ENCODE results near the gene PCDH17.

The PCDH17 gene

DNA sequence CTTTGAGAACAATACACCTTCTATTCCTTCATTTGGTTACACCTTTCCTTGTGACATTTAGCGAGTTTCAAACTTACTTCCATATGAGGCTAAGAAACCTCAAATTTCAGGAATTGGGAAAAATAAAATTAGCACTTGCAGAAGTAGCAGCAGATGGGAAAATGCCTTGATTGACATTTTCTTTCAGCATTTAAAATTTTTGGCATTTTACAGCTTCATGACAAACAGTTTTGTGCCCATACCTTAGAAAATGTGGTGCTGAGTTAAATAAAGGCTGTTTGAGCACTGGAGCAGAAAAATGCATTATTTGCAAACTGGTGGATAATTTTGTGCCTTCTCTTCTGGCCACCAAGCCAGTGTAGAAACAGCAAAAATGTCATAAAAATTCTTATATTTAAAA, 95.4 kb downstream of the PCDH17 start:
- TF ChIP-seq REST (IDR thresholded peaks at IDR 0.05; ENCODE audit: insufficient replicate concordance, low read depth) (no peak), GABPA (IDR thresholded peaks at IDR 0.05; ENCODE audit: low read depth) (no peak)
- no peak for DNase-seq (ENCODE audit: low read depth in 1 of 2, low spot score in 1 of 2)
- Histone ChIP-seq H3K27me3 (ENCODE audit: insufficient read depth, poor library complexity, severe bottlenecking) (no peaks in the 10 kb centered on the region), H3K27ac (replicated peaks) (no peak overlapping the region), H3K4me3 (replicated peaks; ENCODE audit: insufficient read depth, low read length) (no peak overlapping the region)

GRCh38 chr13:57734306-57734705, 102.8 kb downstream of the PCDH17 start:
- no peak for DNase-seq (ENCODE audit: low read depth in 1 of 2, low spot score in 1 of 2)
- TF ChIP-seq REST (IDR thresholded peaks at IDR 0.05; ENCODE audit: insufficient replicate concordance, low read depth) (no peak), POLR2AphosphoS5 (IDR thresholded peaks at IDR 0.05; ENCODE audit: low read depth) (no peak), SPI1 (IDR thresholded peaks at IDR 0.05; ENCODE audit: borderline replicate concordance, low read depth) (no peak), GABPA (IDR thresholded peaks at IDR 0.05; ENCODE audit: low read depth) (no peak)
- TF ChIP-seq, protein P1, sequence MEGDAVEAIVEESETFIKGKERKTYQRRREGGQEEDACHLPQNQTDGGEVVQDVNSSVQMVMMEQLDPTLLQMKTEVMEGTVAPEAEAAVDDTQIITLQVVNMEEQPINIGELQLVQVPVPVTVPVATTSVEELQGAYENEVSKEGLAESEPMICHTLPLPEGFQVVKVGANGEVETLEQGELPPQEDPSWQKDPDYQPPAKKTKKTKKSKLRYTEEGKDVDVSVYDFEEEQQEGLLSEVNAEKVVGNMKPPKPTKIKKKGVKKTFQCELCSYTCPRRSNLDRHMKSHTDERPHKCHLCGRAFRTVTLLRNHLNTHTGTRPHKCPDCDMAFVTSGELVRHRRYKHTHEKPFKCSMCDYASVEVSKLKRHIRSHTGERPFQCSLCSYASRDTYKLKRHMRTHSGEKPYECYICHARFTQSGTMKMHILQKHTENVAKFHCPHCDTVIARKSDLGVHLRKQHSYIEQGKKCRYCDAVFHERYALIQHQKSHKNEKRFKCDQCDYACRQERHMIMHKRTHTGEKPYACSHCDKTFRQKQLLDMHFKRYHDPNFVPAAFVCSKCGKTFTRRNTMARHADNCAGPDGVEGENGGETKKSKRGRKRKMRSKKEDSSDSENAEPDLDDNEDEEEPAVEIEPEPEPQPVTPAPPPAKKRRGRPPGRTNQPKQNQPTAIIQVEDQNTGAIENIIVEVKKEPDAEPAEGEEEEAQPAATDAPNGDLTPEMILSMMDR (IDR thresholded peaks at IDR 0.05; ENCODE audit: insufficient read depth, low read length): no peak
- Histone ChIP-seq H3K27me3 (ENCODE audit: insufficient read depth, poor library complexity, severe bottlenecking) (no peaks in the 10 kb centered on the region), H3K4me3 (replicated peaks; ENCODE audit: insufficient read depth, low read length) (no peak overlapping the region), H3K27ac (replicated peaks) (no peak overlapping the region)

DNA sequence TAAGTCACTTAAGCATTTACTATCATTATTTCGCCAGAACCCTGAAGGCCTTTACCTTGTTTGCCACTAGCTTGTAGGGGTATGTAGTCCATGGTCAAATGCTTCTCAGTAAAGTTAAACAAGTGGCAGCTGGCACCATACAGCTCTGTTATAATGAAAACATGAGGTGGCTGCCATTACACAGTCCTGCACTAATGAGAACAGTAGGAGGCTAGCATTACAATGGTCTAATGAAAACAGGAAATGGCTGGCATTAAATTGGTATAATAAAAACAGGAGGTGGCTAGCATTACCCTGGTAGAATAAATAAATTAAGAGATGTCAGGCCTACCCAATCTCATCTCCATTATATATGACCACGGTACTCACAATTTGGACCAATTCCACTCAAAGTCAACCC, 107.5 kb downstream of the PCDH17 start:
- no peak for DNase-seq (ENCODE audit: low read depth in 1 of 2, low spot score in 1 of 2)
- no peak overlapping the region for H3K4me3 ChIP-seq (replicated peaks; ENCODE audit: insufficient read depth, low read length)
- H3K27me3 ChIP-seq (ENCODE audit: insufficient read depth, poor library complexity, severe bottlenecking): no peaks in the 10 kb centered on the region
- TF ChIP-seq SPI1 (IDR thresholded peaks at IDR 0.05; ENCODE audit: borderline replicate concordance, low read depth) (no peak), POLR2AphosphoS5 (IDR thresholded peaks at IDR 0.05; ENCODE audit: low read depth) (no peak), GABPA (IDR thresholded peaks at IDR 0.05; ENCODE audit: low read depth) (no peak)
- TF ChIP-seq, protein P1 (IDR thresholded peaks at IDR 0.05; ENCODE audit: insufficient read depth, low read length): no peak
- H3K27ac ChIP-seq (replicated peaks): no peak overlapping the region

GRCh38 chr13:57739543-57740190, 108.1 kb downstream of the PCDH17 start:
- DNase-seq (ENCODE audit: low read depth in 1 of 2, low spot score in 1 of 2): no peak
- Histone ChIP-seq H3K27ac (replicated peaks) (no peak overlapping the region), H3K4me3 (replicated peaks; ENCODE audit: insufficient read depth, low read length) (no peak overlapping the region), H3K27me3 (ENCODE audit: insufficient read depth, poor library complexity, severe bottlenecking) (no peaks in the 10 kb centered on the region)
- no peak for TF ChIP-seq GABPA (IDR thresholded peaks at IDR 0.05; ENCODE audit: low read depth)

- TF ChIP-seq REST (IDR thresholded peaks at IDR 0.05; ENCODE audit: insufficient replicate concordance, low read depth) (no peak), SPI1 (IDR thresholded peaks at IDR 0.05; ENCODE audit: borderline replicate concordance, low read depth) (no peak), GABPA (IDR thresholded peaks at IDR 0.05; ENCODE audit: low read depth) (no peak), POLR2AphosphoS5 (IDR thresholded peaks at IDR 0.05; ENCODE audit: low read depth) (no peak)
- TF ChIP-seq, protein P1 (IDR thresholded peaks at IDR 0.05; ENCODE audit: insufficient read depth, low read length): no peak
- no peak overlapping the region for H3K4me3 ChIP-seq (replicated peaks; ENCODE audit: insufficient read depth, low read length)
- no peaks in the 10 kb centered on the region for H3K27me3 ChIP-seq (ENCODE audit: insufficient read depth, poor library complexity, severe bottlenecking)
- DNase-seq (ENCODE audit: low read depth in 1 of 2, low spot score in 1 of 2): no peak
- H3K27ac ChIP-seq (replicated peaks): no peak overlapping the region
Observed at GRCh38 chr13:57740719-57741118, 109.2 kb downstream of the PCDH17 start.

Data from HL-60 (cell line).